Fibroblast of villous mesenchyme (primary cell): ENCODE results near the gene CHPF2. TPM values are rescaled to one million over a fixed set of nuclear protein-coding genes. Genes with fewer than 3 reads are reported as not detected.

Experiments
- DNase-seq: peaks from one replicate; pipeline ENCODE4 v3.0.0-alpha.2; 2010; ENCODE audit warnings: low read depth
- H3K4me3 ChIP-seq: 2 replicates; pipeline ENCODE4 v1.5.1; 2011; ENCODE audit warnings: low read depth, mild to moderate bottlenecking, low read length
- total RNA-seq: library from RNA; depleted of rRNA; stranded (reverse); fragments of >200 nt; gene quantifications from 2 replicates; pipeline ENCODE4 v1.2.3, GENCODE V29; 2012
- TF ChIP-seq, protein P1 (sequence below): IDR thresholded peaks from 2 replicates; pipeline ENCODE4 v1.5.1; 2012; ENCODE audit warnings: low read depth, mild to moderate bottlenecking, low read length; ENCODE audit not compliant: insufficient read depth

The CHPF2 gene
- total RNA-seq, 1 donor = 90.7 TPM

- H3K4me3 ChIP-seq = no peak overlapping the region
- no peak for DNase-seq
- TF ChIP-seq, protein P1, sequence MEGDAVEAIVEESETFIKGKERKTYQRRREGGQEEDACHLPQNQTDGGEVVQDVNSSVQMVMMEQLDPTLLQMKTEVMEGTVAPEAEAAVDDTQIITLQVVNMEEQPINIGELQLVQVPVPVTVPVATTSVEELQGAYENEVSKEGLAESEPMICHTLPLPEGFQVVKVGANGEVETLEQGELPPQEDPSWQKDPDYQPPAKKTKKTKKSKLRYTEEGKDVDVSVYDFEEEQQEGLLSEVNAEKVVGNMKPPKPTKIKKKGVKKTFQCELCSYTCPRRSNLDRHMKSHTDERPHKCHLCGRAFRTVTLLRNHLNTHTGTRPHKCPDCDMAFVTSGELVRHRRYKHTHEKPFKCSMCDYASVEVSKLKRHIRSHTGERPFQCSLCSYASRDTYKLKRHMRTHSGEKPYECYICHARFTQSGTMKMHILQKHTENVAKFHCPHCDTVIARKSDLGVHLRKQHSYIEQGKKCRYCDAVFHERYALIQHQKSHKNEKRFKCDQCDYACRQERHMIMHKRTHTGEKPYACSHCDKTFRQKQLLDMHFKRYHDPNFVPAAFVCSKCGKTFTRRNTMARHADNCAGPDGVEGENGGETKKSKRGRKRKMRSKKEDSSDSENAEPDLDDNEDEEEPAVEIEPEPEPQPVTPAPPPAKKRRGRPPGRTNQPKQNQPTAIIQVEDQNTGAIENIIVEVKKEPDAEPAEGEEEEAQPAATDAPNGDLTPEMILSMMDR = no peak
Measured at GRCh38 chr7:151254851-151255250, 22.6 kb downstream of the CHPF2 start.

GRCh38 chr7:151255390-151255789, 23.1 kb downstream of the CHPF2 start:
- TF ChIP-seq, protein P1 = no peak
- no peak for DNase-seq
- no peak overlapping the region for H3K4me3 ChIP-seq

- no peak overlapping the region for H3K4me3 ChIP-seq
- DNase-seq = no peak
- TF ChIP-seq, protein P1 = no peak
Measured at GRCh38 chr7:151256410-151257045, 24.2 kb downstream of the CHPF2 start.

DNA sequence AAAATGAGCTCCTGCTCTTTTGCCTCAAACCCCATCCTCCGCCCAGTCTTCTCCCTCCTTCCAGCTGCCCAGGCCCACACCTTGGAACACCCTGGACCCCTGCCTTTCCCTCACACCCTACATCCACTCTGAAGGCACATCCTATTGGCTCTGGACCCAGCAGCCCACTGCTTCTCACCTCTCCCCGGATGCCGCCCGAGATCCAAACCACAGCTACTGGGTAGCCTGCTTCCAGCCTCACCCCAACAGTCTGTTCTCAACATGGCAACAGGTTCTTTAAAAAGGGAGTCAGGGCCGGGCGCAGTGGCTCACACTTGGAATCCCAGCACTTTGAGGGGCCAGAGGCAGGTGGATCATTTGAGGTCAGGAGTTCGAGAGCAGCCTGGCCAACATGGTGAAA, 25.7 kb downstream of the CHPF2 start:
- DNase-seq = no peak
- no peak overlapping the region for H3K4me3 ChIP-seq
- TF ChIP-seq, protein P1 = no peak

DNA sequence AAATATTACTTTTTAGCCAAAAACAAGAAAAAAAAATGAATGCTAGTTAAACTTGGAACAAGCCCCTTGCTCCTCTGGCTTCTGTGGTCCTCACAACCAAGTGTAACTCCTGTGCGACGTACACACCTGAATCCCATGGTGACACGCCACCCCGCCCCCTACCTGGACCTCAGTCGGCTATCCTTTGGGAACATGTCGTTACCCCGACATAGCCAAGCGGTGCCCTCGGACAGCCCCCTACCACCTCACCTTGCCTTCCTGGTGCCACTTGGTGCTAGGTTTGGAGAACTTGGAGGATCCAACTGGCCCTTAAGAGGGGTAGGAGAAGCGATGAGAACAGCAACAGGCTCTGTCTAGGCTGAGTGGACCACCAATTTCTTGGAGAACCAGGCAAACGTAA, 28.2 kb downstream of the CHPF2 start:
- H3K4me3 ChIP-seq = no peak overlapping the region
- TF ChIP-seq, protein P1 = no peak
- no peak for DNase-seq

GRCh38 chr7:151260883-151261282, 28.6 kb downstream of the CHPF2 start:
- no peak for DNase-seq
- TF ChIP-seq, protein P1 = no peak
- H3K4me3 ChIP-seq = no peak overlapping the region

- TF ChIP-seq, protein P1 = no peak
- no peak for DNase-seq
- no peak overlapping the region for H3K4me3 ChIP-seq
Measured at GRCh38 chr7:151261529-151261928, 29.2 kb downstream of the CHPF2 start.
